SK-N-SH (cell line): ENCODE results near the gene RBMS1. TPM values are rescaled to one million over a fixed set of nuclear protein-coding genes. Genes with fewer than 3 reads are reported as not detected.

Source experiments
- CTCF ChIA-PET: fragments of 300-600, 350-600 bp; formaldehyde crosslinking; extraction: SDS; loops from one replicate; lab custom pipeline; 2021; lab: Yijun Ruan, JAX
- POLR2A ChIA-PET: fragments of 350-600 bp; sonication (Branson Sonifier 250); formaldehyde crosslinking; extraction: SDS; loops from one replicate; lab custom pipeline; 2020; ENCODE audit warnings: antibody characterized with exemption, inconsistent platforms; lab: Yijun Ruan, JAX
- DNase-seq: peaks from one replicate; pipeline ENCODE4 v3.0.0; 2012
- H2AFZ ChIP-seq: fragments of 200-600 bp; sonication (generic); 2 replicates; pipeline ENCODE4 v1.8.1; 2016; ENCODE audit warnings: antibody characterized with exemption, mild to moderate bottlenecking, low read depth
- H3F3A ChIP-seq: fragments of 200-600 bp; sonication (generic); replicated peaks from 2 replicates; pipeline ENCODE3; 2016; ENCODE audit warnings: antibody characterized with exemption, mild to moderate bottlenecking; ENCODE audit not compliant: insufficient read depth
- H3K27ac ChIP-seq, 2 experiments: fragments of 200-500 bp in 1 of 2; fragments of 200-600 bp in 1 of 2; sonication (Bioruptor generic) in 1 of 2; sonication (generic), shearing (Covaris generic) in 1 of 2; 2 replicates each; pipeline versions ENCODE4 v1.5.1 to v1.6.1; 2014 to 2016; ENCODE audit warnings: low read depth in 2 of 2, inconsistent platforms in 1 of 2, low read length in 1 of 2, mild to moderate bottlenecking in 1 of 2, mixed read lengths in 1 of 2
- H3K27me3 ChIP-seq: fragments of 200-600 bp; sonication (generic), shearing (Covaris generic); 2 replicates; pipeline ENCODE4 v1.6.1; 2016; ENCODE audit warnings: mixed run types; ENCODE audit not compliant: insufficient read depth
- H3K36me3 ChIP-seq, 2 experiments: fragments of 200-500 bp in 1 of 2; fragments of 200-600 bp in 1 of 2; sonication (Bioruptor generic) in 1 of 2; sonication (generic) in 1 of 2; replicated peaks in 1 of 2; 2 replicates each; pipeline versions ENCODE3 to v1.5.1; 2014 to 2016; ENCODE audit warnings: low read length in 1 of 2, mild to moderate bottlenecking in 1 of 2; ENCODE audit not compliant: insufficient read depth in 2 of 2, control insufficient read depth in 1 of 2
- H3K4me1 ChIP-seq, 2 experiments: fragments of 200-500 bp in 1 of 2; fragments of 200-600 bp in 1 of 2; sonication (Bioruptor generic) in 1 of 2; sonication (generic), shearing (Covaris generic) in 1 of 2; 2 replicates each; pipeline versions ENCODE4 v1.5.1 to v1.6.1; 2014 to 2016; ENCODE audit warnings: low read depth in 1 of 2, low read length in 1 of 2, mixed run types in 1 of 2; ENCODE audit not compliant: insufficient read depth in 2 of 2, control insufficient read depth in 1 of 2
- H3K4me2 ChIP-seq: fragments of 200-600 bp; sonication (generic), shearing (Covaris generic); 2 replicates; pipeline ENCODE4 v1.6.1; 2017; ENCODE audit warnings: mixed run types
- H3K4me3 ChIP-seq, 2 experiments: fragments of 200-500 bp in 1 of 2; fragments of 200-600 bp in 1 of 2; sonication (Bioruptor generic) in 1 of 2; sonication (generic), shearing (Covaris generic) in 1 of 2; 2 replicates each; pipeline versions ENCODE4 v1.5.1 to v1.8.1; 2014 to 2016; ENCODE audit warnings: low read depth in 2 of 2, inconsistent platforms in 1 of 2, low read length in 1 of 2, mild to moderate bottlenecking in 1 of 2, mixed read lengths in 1 of 2, moderate library complexity in 1 of 2
- H3K79me2 ChIP-seq: fragments of 200-600 bp; sonication (generic); 2 replicates; pipeline ENCODE4 v1.8.1; 2017; ENCODE audit warnings: mild to moderate bottlenecking; ENCODE audit not compliant: insufficient read depth
- H3K9ac ChIP-seq: fragments of 200-600 bp; sonication (generic); 2 replicates; pipeline ENCODE4 v1.6.1; 2017; ENCODE audit warnings: mixed run types
- H3K9me2 ChIP-seq: fragments of 200-600 bp; sonication (generic); 2 replicates; pipeline ENCODE4 v1.6.1; 2017; ENCODE audit warnings: mixed run types
- H3K9me3 ChIP-seq: fragments of 200-600 bp; sonication (generic); 2 replicates; pipeline ENCODE4 v1.6.1; 2017; ENCODE audit warnings: mixed run types, mild to moderate bottlenecking, moderate library complexity
- H4K20me1 ChIP-seq: fragments of 200-600 bp; sonication (generic); 2 replicates; pipeline ENCODE4 v1.6.1; 2017; ENCODE audit warnings: mild to moderate bottlenecking, mixed run types; ENCODE audit not compliant: insufficient read depth
- CHD2 ChIP-seq: fragments of 150-350 bp; IDR thresholded peaks from 2 replicates; pipeline ENCODE4 v1.6.1; 2018; ENCODE audit warnings: low read length; ENCODE audit not compliant: partially characterized antibody
- FOSL2 ChIP-seq: IDR thresholded peaks from 2 replicates; pipeline ENCODE4 v1.4.0; 2012; ENCODE audit warnings: low read depth, mild to moderate bottlenecking, moderate library complexity, borderline replicate concordance
- GABPA ChIP-seq: IDR thresholded peaks from 2 replicates; pipeline ENCODE4 v1.4.0; 2012; ENCODE audit warnings: low read depth, mild to moderate bottlenecking
- GATA2 ChIP-seq: sonication (generic); formaldehyde crosslinking; IDR thresholded peaks from 2 replicates; pipeline ENCODE4 v1.5.0; 2020; ENCODE audit warnings: mild to moderate bottlenecking, missing genetic modification reagents
- IRF3 ChIP-seq: fragments of 150-350 bp; IDR thresholded peaks from 2 replicates; pipeline ENCODE4 v1.6.1; 2016; ENCODE audit warnings: mild to moderate bottlenecking, low read depth, low read length
- MXI1 ChIP-seq: IDR thresholded peaks from 2 replicates; pipeline ENCODE4 v1.6.1; 2012; ENCODE audit warnings: mild to moderate bottlenecking, low read depth, low read length, improper control_type of control experiment
- PBX3 ChIP-seq: IDR thresholded peaks from 2 replicates; pipeline ENCODE4; 2012
- POLR2AphosphoS5 ChIP-seq: IDR thresholded peaks from 2 replicates; pipeline ENCODE4 v1.6.1; 2012; ENCODE audit warnings: low read depth, low read length
- RAD21 ChIP-seq: IDR thresholded peaks from 2 replicates; pipeline ENCODE4 v1.6.1; 2012; ENCODE audit warnings: mild to moderate bottlenecking, low read length
- RCOR1 ChIP-seq: fragments of 150-350 bp; IDR thresholded peaks from 2 replicates; pipeline ENCODE4 v1.6.1; 2017; ENCODE audit warnings: antibody characterized with exemption, low read length
- RFX5 ChIP-seq: IDR thresholded peaks from 2 replicates; pipeline ENCODE4 v1.6.1; 2012; ENCODE audit warnings: mild to moderate bottlenecking, improper control_type of control experiment, low read length
- RXRA ChIP-seq: IDR thresholded peaks from 2 replicates; pipeline ENCODE4 v1.4.0; 2012; ENCODE audit warnings: low read depth, mild to moderate bottlenecking, borderline replicate concordance
- SMC3 ChIP-seq: IDR thresholded peaks from 2 replicates; pipeline ENCODE4 v1.6.1; 2012; ENCODE audit warnings: low read depth, low read length, improper control_type of control experiment
- TCF12 ChIP-seq: IDR thresholded peaks from 2 replicates; pipeline ENCODE4 v1.4.0; 2012
- TEAD4 ChIP-seq: IDR thresholded peaks from 2 replicates; pipeline ENCODE4 v1.4.0; 2012; ENCODE audit warnings: mild to moderate bottlenecking, borderline replicate concordance; ENCODE audit not compliant: insufficient read depth
- USF1 ChIP-seq: IDR thresholded peaks from 2 replicates; pipeline ENCODE4 v1.4.0; 2012; ENCODE audit warnings: low read depth, borderline replicate concordance
- USF2 ChIP-seq: fragments of 150-350 bp; IDR thresholded peaks from 2 replicates; pipeline ENCODE4 v1.6.1; 2017; ENCODE audit warnings: antibody characterized with exemption, low read length, low read depth, borderline replicate concordance
- YY1 ChIP-seq: IDR thresholded peaks from 2 replicates; pipeline ENCODE4 v1.4.0; 2012; ENCODE audit warnings: low read depth, mild to moderate bottlenecking
- ZBTB33 ChIP-seq: IDR thresholded peaks from 2 replicates; pipeline ENCODE4 v1.4.0; 2012; ENCODE audit warnings: low read depth, borderline replicate concordance
- WGBS: methylation state at CpG from one replicate; pipeline ENCODE4 v1.1.6; 2017; ENCODE audit warnings: low lambda C conversion rate; 5-methylcytosine and 5-hydroxymethylcytosine counted together
- polyA plus RNA-seq, 3 experiments: library from polyadenylated mRNA; depleted of rRNA; stranded (reverse); fragments of >200 nt; gene quantifications; 2 replicates each; pipeline ENCODE4 v1.2.3, GENCODE V29; 2012

The RBMS1 gene
- polyA plus RNA-seq, 1 of the 3 experiments (the other 2 are of a cell fraction): 56.5 TPM

- CTCF ChIA-PET: interaction anchor here (0.7 to 2.2 kb wide), 9 partner anchors 12 to 563 kb away, joined by 3 to 6 read pairs (median 4); no protein-coding TSS in a partner anchor
- whole genome bisulfite sequencing: 5% methylated on average over 6 of the region's 120 CpGs
Measured at GRCh38 chr2:160407393-160408172, 86.0 kb downstream of the RBMS1 start.

GRCh38 chr2:160406591-160407392 is 86.8 kb downstream of the RBMS1 start:
- Histone ChIP-seq H3K4me1 (peaks cover 17 to 59% of the 10 kb centered on the region in 2 experiments), H3F3A (peaks cover 19% of the 10 kb centered on the region), H3K4me3 (peak overlapping the region; percentile 64 to 84), H4K20me1 (peaks cover 41% of the 10 kb centered on the region), H3K27me3 (no peaks in the 10 kb centered on the region), H3K9me2 (no peaks in the 10 kb centered on the region), H3K27ac (peak overlapping the region; percentile 75 to 78), H3K79me2 (peaks cover 85% of the 10 kb centered on the region), H3K36me3 (peaks cover 0 to 5% of the 10 kb centered on the region in 2 experiments), H2AFZ (no peak overlapping the region), H3K9ac (peak overlapping the region; percentile 88), H3K4me2 (peak overlapping the region; percentile 78), H3K9me3 (no peaks in the 10 kb centered on the region)
- peak; percentile 76 for DNase-seq
- 0% methylated on average over 18 of the region's 39 CpGs for WGBS
- ChIA-PET POLR2A (interaction anchor here (1.0 kb wide), 1 partner anchor 72 kb away, joined by 6 read pairs; no protein-coding TSS in a partner anchor), CTCF (interaction anchor here (0.9 to 2.2 kb wide), 8 partner anchors 22 to 564 kb away, joined by 3 to 6 read pairs (median 4); no protein-coding TSS in a partner anchor)
- TF ChIP-seq SMC3 (no peak), YY1 (no peak), PBX3 (no peak), IRF3 (no peak), RCOR1 (no peak), MXI1 (peak; percentile 46; the same call in 1 of the 2 replicates), FOSL2 (peak; percentile 35; the same call in 1 of the 2 replicates), TCF12 (0 out of 2 replicates have a peak, but pooled peaks have one; percentile 4), POLR2AphosphoS5 (no peak; the same call in 1 of the 2 replicates), ZBTB33 (no peak), CHD2 (no peak), RXRA (no peak), USF2 (no peak), RAD21 (0 out of 2 replicates have a peak, but pooled peaks have one; percentile 9), GATA2 (CRISPR knock-in tag) (no peak), RFX5 (no peak), USF1 (no peak)

More at GRCh38 chr2:160407393-160408172, 86.0 kb downstream of the RBMS1 start:
- POLR2A ChIA-PET: no interaction called here
- H3K9me3 ChIP-seq: no peaks in the 10 kb centered on the region
- H3K4me3 ChIP-seq: peak overlapping the region; percentile 64 to 84
- H4K20me1 ChIP-seq: peaks cover 33% of the 10 kb centered on the region
- H3F3A ChIP-seq: peaks cover 26% of the 10 kb centered on the region
- peaks cover 84% of the 10 kb centered on the region for H3K79me2 ChIP-seq
- no peaks in the 10 kb centered on the region for H3K9me2 ChIP-seq
- no peaks in the 10 kb centered on the region for H3K27me3 ChIP-seq
- H3K4me1 ChIP-seq: peaks cover 17 to 60% of the 10 kb centered on the region in 2 experiments
- no peak overlapping the region for H2AFZ ChIP-seq
- DNase-seq: peak; percentile 89
- peak overlapping the region; percentile 78 for H3K4me2 ChIP-seq
- TF ChIP-seq GABPA: no peak
- TF ChIP-seq POLR2AphosphoS5: peak; percentile 8; the same call in 1 of the 2 replicates
- TF ChIP-seq TEAD4: 0 out of 2 replicates have a peak, but pooled peaks have one; percentile 27
- peak overlapping the region; percentile 88 for H3K9ac ChIP-seq
- peak overlapping the region; percentile 75 to 78 for H3K27ac ChIP-seq
- peaks cover 0 to 4% of the 10 kb centered on the region in 2 experiments for H3K36me3 ChIP-seq
